K562 (cell line): ENCODE results near the gene HIVEP3.

Experiments
- GTF2B ChIP-seq: IDR thresholded peaks from 2 replicates; pipeline ENCODE4 v1.6.1; 2011; ENCODE audit not compliant: insufficient read length; ENCODE audit errors: extremely low read depth
- LARP7 ChIP-seq: fragments of 450-650 bp; IDR thresholded peaks from 2 replicates; pipeline ENCODE4 v1.6.1; 2016
- NCOR1 ChIP-seq: fragments of 450-650 bp; IDR thresholded peaks from 2 replicates; pipeline ENCODE4 v1.6.1; 2016; ENCODE audit warnings: mild to moderate bottlenecking, moderate library complexity
- POLR2A ChIP-seq: fragments of 450-650 bp; conservative IDR thresholded peaks from 2 replicates; pipeline ENCODE4 v1.6.1; 2016
- RBBP5 ChIP-seq: fragments of 200-600 bp; sonication (generic); IDR thresholded peaks from 2 replicates; pipeline ENCODE4 v1.6.1; 2012; ENCODE audit warnings: borderline replicate concordance, mild to moderate bottlenecking, low read length, control low read depth, inconsistent platforms; ENCODE audit not compliant: insufficient read depth, poor library complexity, severe bottlenecking
- REST ChIP-seq, 2 experiments: fragments of 450-650 bp; formaldehyde crosslinking in 1 of 2; IDR thresholded peaks; 2 replicates each; pipeline versions ENCODE4 v1.4.0 to v1.6.1; 2014 to 2020; ENCODE audit warnings: mild to moderate bottlenecking in 2 of 2, borderline replicate concordance in 1 of 2, low read depth in 1 of 2
- SAFB ChIP-seq: fragments of 200-400 bp; formaldehyde crosslinking; IDR thresholded peaks from 2 replicates; pipeline ENCODE4 v1.6.1; 2017; ENCODE audit warnings: low read depth, low read length, borderline replicate concordance
- SMC3 ChIP-seq: conservative IDR thresholded peaks from 2 replicates; pipeline ENCODE4 v1.6.1; 2011; ENCODE audit warnings: low read depth, low read length, improper control_type of control experiment; ENCODE audit not compliant: insufficient read depth
- USF1 ChIP-seq: sonication (generic); formaldehyde crosslinking; IDR thresholded peaks from 2 replicates; pipeline ENCODE4 v1.9.0; 2022; ENCODE audit warnings: mild to moderate bottlenecking, missing genetic modification reagents
- TF ChIP-seq, protein P1 (sequence below): sonication (generic); formaldehyde crosslinking; IDR thresholded peaks from 2 replicates; pipeline ENCODE4 v1.9.0; 2022; ENCODE audit warnings: mild to moderate bottlenecking, missing genetic modification reagents

DNA sequence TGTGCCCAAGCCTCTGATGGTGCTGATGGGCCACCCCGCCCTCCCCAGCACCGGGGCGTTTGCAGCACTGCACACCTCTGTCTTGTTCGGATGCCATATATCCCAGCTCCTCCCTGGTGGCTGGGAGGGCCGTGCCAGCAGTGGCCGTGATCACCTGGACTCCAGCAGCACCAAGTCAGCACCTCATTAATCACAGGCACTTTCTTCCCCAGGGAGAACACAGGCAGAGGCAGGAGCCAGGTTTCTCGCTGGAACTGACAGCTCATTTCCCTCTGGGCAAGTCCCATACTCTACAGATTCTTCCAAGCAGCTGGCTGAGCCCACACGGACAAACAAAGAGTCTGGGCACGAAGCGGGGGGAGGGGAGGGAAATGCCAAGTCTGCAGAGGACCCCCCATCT, 292.6 kb downstream of the HIVEP3 start:
- TF ChIP-seq REST (IDR thresholded peaks at IDR 0.05; ENCODE audit: borderline replicate concordance) (no peak), REST (CRISPR knock-in tag; IDR thresholded peaks at IDR 0.05; ENCODE audit: low read depth) (no peak), NCOR1 (no peak), SAFB (no peak), GTF2B (no peak), POLR2A (no peak), USF1 (CRISPR knock-in tag) (no peak), SMC3 (no peak), LARP7 (no peak), RBBP5 (no peak)
- TF ChIP-seq, protein P1, sequence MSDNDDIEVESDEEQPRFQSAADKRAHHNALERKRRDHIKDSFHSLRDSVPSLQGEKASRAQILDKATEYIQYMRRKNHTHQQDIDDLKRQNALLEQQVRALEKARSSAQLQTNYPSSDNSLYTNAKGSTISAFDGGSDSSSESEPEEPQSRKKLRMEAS (CRISPR knock-in tag) = no peak
